Endodermal cell (in vitro differentiated cells): ENCODE measurements around the gene CEP126. TPM values are rescaled to one million over a fixed set of nuclear protein-coding genes. Genes with fewer than 3 reads are reported as not detected.

Source experiments
- DNase-seq: peaks from one replicate; pipeline ENCODE4 v3.0.0-alpha.2; 2017
- H3K27ac ChIP-seq: 2 replicates; pipeline ENCODE4 v1.5.1; 2013; ENCODE audit warnings: mild to moderate bottlenecking, low read depth, low read length, moderate library complexity
- H3K27me3 ChIP-seq: 2 replicates; pipeline ENCODE4 v1.6.1; 2013; ENCODE audit warnings: mild to moderate bottlenecking, low read length, moderate library complexity; ENCODE audit not compliant: insufficient read depth, control insufficient read depth, poor library complexity, severe bottlenecking
- H3K36me3 ChIP-seq: 2 replicates; pipeline ENCODE4 v1.7.0; 2013; ENCODE audit warnings: mild to moderate bottlenecking, low read length, moderate library complexity; ENCODE audit not compliant: control insufficient read depth, insufficient read depth
- H3K4me1 ChIP-seq: one replicate; pipeline ENCODE4 v1.7.0; 2013; ENCODE audit warnings: low read length; ENCODE audit not compliant: control insufficient read depth, insufficient read depth
- H3K4me3 ChIP-seq: 2 replicates; pipeline ENCODE4 v1.5.1; 2013; ENCODE audit warnings: mild to moderate bottlenecking, low read length, moderate library complexity
- H3K9ac ChIP-seq: 2 replicates; pipeline ENCODE4 v1.6.1; 2013; ENCODE audit warnings: mild to moderate bottlenecking, low read length, moderate library complexity; ENCODE audit not compliant: poor library complexity, severe bottlenecking; ENCODE audit errors: extremely low read depth
- H3K9me3 ChIP-seq: 2 replicates; pipeline ENCODE4 v1.6.1; 2013; ENCODE audit warnings: mild to moderate bottlenecking, low read length, moderate library complexity; ENCODE audit not compliant: control insufficient read depth
- H3K27ac Mint-ChIP-seq: 2 replicates; pipeline ENCODE4 v1.8.0; 2020; ENCODE audit warnings: mixed read lengths
- H3K27me3 Mint-ChIP-seq: 2 replicates; pipeline ENCODE4 v1.8.0; 2021; ENCODE audit warnings: mild to moderate bottlenecking, mixed read lengths; ENCODE audit not compliant: insufficient read depth
- H3K36me3 Mint-ChIP-seq: 2 replicates; pipeline ENCODE4 v1.8.0; 2020; ENCODE audit warnings: low read depth, mixed read lengths
- H3K4me1 Mint-ChIP-seq: 2 replicates; pipeline ENCODE4 v1.8.0; 2020; ENCODE audit warnings: mixed read lengths
- H3K4me3 Mint-ChIP-seq: 2 replicates; pipeline ENCODE4 v1.8.0; 2020; ENCODE audit warnings: mild to moderate bottlenecking, moderate library complexity, mixed read lengths
- H3K9me3 Mint-ChIP-seq: 2 replicates; pipeline ENCODE4 v1.8.0; 2020; ENCODE audit warnings: mild to moderate bottlenecking, mixed read lengths
- WGBS, 2 experiments: methylation state at CpG; one replicate each; pipeline versions ENCODE4 v1.1.5 to v1.1.7; 2013; ENCODE audit warnings: missing lambda C conversion rate in 2 of 2, mixed read lengths in 1 of 2; ENCODE audit not compliant: insufficient coverage in 1 of 2, insufficient read length in 1 of 2; 5-methylcytosine and 5-hydroxymethylcytosine counted together
- total RNA-seq, 2 donors: library from RNA; stranded (reverse); fragmentation: NEBNext Ultra II Directional in 1 of 2; extraction: Animal tissue kit (Norgen Biotek cat#: 25700) in 1 of 2; gene quantifications; 2 replicates in 1 of 2; 3 replicates in 1 of 2; pipeline ENCODE4 v1.2.1, GENCODE V29; 2021
- TF ChIP-seq, protein P1 (sequence below): fragments of 200-600 bp; sonication (generic); conservative IDR thresholded peaks from 2 replicates; pipeline ENCODE4 v1.5.0; 2021; ENCODE audit warnings: antibody characterized with exemption, mild to moderate bottlenecking

CEP126 gene
- total RNA-seq, 2 donors from 2014 or later: 1.9 to 3.2 TPM

DNA sequence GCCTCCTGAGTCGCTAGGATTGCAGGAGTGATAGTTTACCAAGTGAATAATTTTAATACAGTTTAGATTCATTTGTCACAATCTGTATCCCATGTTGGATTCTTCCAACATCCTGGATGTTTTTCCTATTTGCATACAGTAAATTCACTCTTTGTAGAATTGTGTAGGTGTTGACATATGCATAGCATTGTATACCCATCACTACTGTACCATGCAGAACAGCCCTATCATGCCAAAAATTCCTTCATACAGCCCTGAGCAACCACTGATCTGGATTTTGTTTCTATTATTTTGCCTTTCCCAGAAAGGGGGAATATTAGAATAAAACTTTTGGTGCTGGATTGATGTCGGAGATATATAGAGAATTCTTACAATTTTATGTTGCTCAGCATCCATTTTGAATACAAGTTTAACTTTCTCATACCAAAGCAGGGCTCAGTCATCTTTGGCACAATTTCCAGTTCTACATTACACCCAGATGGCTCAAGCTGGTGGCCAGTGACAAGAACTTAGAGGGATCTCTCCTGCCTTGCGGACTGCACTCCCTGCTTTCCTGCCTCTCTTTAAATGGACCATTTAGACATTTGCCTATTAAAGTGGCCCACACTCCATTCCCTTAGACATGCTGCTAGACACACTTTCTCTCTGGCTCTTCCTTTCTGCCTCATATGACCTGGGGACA is 87.0 kb downstream of the CEP126 start:
- no peaks in the 10 kb centered on the region for H3K9me3 ChIP-seq
- no peak for DNase-seq
- 93 to 100% methylated on average over 1 to 3 of the region's 3 CpGs for WGBS, 2 experiments

DNA sequence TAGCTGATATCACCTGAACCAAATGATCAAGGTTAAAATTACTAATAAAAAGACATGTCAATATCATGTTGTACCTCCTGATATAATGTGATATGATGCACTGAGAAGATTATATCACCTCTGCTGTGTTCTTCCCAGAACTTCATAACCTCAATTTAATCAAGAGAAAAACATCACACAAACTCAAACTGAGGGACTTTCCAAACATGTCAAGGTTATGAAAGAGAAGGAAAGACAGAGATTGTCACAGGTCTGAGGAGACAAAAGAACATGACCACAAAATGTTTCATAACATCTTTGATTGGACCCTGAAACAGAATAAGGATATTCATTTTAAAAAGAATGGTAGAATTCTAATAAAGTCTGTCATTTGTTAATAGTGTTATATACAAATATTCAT is 89.4 kb downstream of the CEP126 start:
- Histone ChIP-seq H3K36me3 (no peaks in the 10 kb centered on the region), H3K4me3 (no peak overlapping the region), H3K9me3 (no peaks in the 10 kb centered on the region), H3K27ac (no peak overlapping the region), H3K4me1 (no peaks in the 10 kb centered on the region), H3K27me3 (no peaks in the 10 kb centered on the region), H3K9ac (no peak overlapping the region)
- Mint-ChIP-seq H3K4me3 (no peak overlapping the region), H3K27me3 (no peaks in the 10 kb centered on the region), H3K36me3 (no peaks in the 10 kb centered on the region), H3K27ac (no peak overlapping the region), H3K4me1 (peaks cover 4% of the 10 kb centered on the region), H3K9me3 (no peaks in the 10 kb centered on the region)
- DNase-seq: no peak
- TF ChIP-seq, protein P1, sequence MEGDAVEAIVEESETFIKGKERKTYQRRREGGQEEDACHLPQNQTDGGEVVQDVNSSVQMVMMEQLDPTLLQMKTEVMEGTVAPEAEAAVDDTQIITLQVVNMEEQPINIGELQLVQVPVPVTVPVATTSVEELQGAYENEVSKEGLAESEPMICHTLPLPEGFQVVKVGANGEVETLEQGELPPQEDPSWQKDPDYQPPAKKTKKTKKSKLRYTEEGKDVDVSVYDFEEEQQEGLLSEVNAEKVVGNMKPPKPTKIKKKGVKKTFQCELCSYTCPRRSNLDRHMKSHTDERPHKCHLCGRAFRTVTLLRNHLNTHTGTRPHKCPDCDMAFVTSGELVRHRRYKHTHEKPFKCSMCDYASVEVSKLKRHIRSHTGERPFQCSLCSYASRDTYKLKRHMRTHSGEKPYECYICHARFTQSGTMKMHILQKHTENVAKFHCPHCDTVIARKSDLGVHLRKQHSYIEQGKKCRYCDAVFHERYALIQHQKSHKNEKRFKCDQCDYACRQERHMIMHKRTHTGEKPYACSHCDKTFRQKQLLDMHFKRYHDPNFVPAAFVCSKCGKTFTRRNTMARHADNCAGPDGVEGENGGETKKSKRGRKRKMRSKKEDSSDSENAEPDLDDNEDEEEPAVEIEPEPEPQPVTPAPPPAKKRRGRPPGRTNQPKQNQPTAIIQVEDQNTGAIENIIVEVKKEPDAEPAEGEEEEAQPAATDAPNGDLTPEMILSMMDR: no peak

More for the DNA sequence above, 87.0 kb downstream of the CEP126 start:
- H3K4me3 Mint-ChIP-seq: no peak overlapping the region
- no peak overlapping the region for H3K9ac ChIP-seq
- H3K27me3 Mint-ChIP-seq: no peaks in the 10 kb centered on the region
- no peaks in the 10 kb centered on the region for H3K36me3 Mint-ChIP-seq
- no peaks in the 10 kb centered on the region for H3K4me1 Mint-ChIP-seq
- H3K27me3 ChIP-seq: no peaks in the 10 kb centered on the region
- no peak overlapping the region for H3K4me3 ChIP-seq
- no peaks in the 10 kb centered on the region for H3K9me3 Mint-ChIP-seq
- no peaks in the 10 kb centered on the region for H3K36me3 ChIP-seq
- no peak overlapping the region for H3K27ac ChIP-seq
- H3K27ac Mint-ChIP-seq: no peak overlapping the region
- no peaks in the 10 kb centered on the region for H3K4me1 ChIP-seq
- TF ChIP-seq, protein P1: no peak

DNA sequence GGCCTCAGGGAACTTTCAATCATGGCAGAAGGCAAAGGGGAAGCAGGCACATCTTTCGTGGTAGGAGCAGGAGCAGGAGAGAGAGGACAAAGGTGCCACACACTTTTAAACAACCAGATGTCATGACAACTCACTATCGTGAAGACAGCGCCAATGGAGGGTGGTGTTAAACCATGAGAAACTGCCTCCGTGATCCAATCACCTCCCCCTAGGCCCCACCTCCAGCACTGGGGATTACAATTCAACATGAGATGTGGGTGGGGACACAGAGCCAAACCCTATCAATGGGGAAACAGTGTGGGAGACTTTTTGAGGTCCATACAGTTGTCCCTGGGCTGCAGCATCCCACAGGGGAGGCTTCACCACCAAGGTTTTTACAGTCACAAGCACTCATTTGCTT is 90.5 kb downstream of the CEP126 start:
- no peak overlapping the region for H3K27ac Mint-ChIP-seq
- H3K4me1 Mint-ChIP-seq: peaks cover 4% of the 10 kb centered on the region
- no peaks in the 10 kb centered on the region for H3K9me3 Mint-ChIP-seq
- no peaks in the 10 kb centered on the region for H3K27me3 Mint-ChIP-seq
- H3K4me3 Mint-ChIP-seq: no peak overlapping the region
- WGBS, 2 experiments: 80 to 100% methylated on average over 1 to 4 of the region's 4 CpGs
- Histone ChIP-seq H3K4me1 (no peaks in the 10 kb centered on the region), H3K27me3 (no peaks in the 10 kb centered on the region), H3K36me3 (no peaks in the 10 kb centered on the region), H3K27ac (no peak overlapping the region), H3K9ac (no peak overlapping the region), H3K9me3 (no peaks in the 10 kb centered on the region), H3K4me3 (no peak overlapping the region)
- no peaks in the 10 kb centered on the region for H3K36me3 Mint-ChIP-seq
- DNase-seq: no peak
- TF ChIP-seq, protein P1: no peak
